ENCODE data around the gene PRKN. TPM values are rescaled to one million over a fixed set of nuclear protein-coding genes. Genes with fewer than 3 reads are reported as not detected.

The PRKN gene
- total RNA-seq, 1 donor from 2014 or later = 4.9 TPM

GRCh38 chr6:162119341-162119740 is 608.2 kb downstream of the PRKN start:
- Histone ChIP-seq H3K4me3 (no peak overlapping the region), H3K27me3 (no peaks in the 10 kb centered on the region), H3K36me3 (no peaks in the 10 kb centered on the region), H3K9me3 (no peaks in the 10 kb centered on the region), H3K27ac (no peak overlapping the region), H3K4me1 (no peaks in the 10 kb centered on the region)
- no peak for TF ChIP-seq POLR2A (IDR thresholded peaks at IDR 0.05)
- no peak for TF ChIP-seq POLR2AphosphoS5 (IDR thresholded peaks at IDR 0.05; ENCODE audit: insufficient read depth in 1 of 2, low read depth in 1 of 2)
- no peak for TF ChIP-seq CTCF (IDR thresholded peaks at IDR 0.05)
- intact Hi-C loops (cut with DNase I) = no loop called here
- no peak for DNase-seq (ENCODE audit: extremely low spot score in 2 of 2)

GRCh38 chr6:162118706-162119105 is 608.9 kb downstream of the PRKN start:
- no peaks in the 10 kb centered on the region for H3K9me3 ChIP-seq
- intact Hi-C loops (cut with DNase I) = no loop called here
- H3K27ac ChIP-seq = no peak overlapping the region
- TF ChIP-seq POLR2A (IDR thresholded peaks at IDR 0.05) = no peak
- TF ChIP-seq POLR2AphosphoS5 (IDR thresholded peaks at IDR 0.05; ENCODE audit: insufficient read depth in 1 of 2, low read depth in 1 of 2) = no peak
- TF ChIP-seq CTCF (IDR thresholded peaks at IDR 0.05) = no peak
- no peaks in the 10 kb centered on the region for H3K36me3 ChIP-seq
- no peak for DNase-seq (ENCODE audit: extremely low spot score in 2 of 2)
- no peak overlapping the region for H3K4me3 ChIP-seq
- H3K27me3 ChIP-seq = no peaks in the 10 kb centered on the region
- no peaks in the 10 kb centered on the region for H3K4me1 ChIP-seq

- intact Hi-C loops (cut with DNase I) = no loop called here
- no peaks in the 10 kb centered on the region for H3K9me3 ChIP-seq
- no peak for DNase-seq (ENCODE audit: extremely low spot score in 2 of 2)
- TF ChIP-seq CTCF (IDR thresholded peaks at IDR 0.05) (no peak), POLR2AphosphoS5 (IDR thresholded peaks at IDR 0.05; ENCODE audit: insufficient read depth in 1 of 2, low read depth in 1 of 2) (no peak), POLR2A (IDR thresholded peaks at IDR 0.05) (no peak)
- H3K36me3 ChIP-seq = no peaks in the 10 kb centered on the region
- no peak overlapping the region for H3K27ac ChIP-seq
- no peak overlapping the region for H3K4me3 ChIP-seq
- no peaks in the 10 kb centered on the region for H3K27me3 ChIP-seq
- no peaks in the 10 kb centered on the region for H3K4me1 ChIP-seq
These were observed 610.6 kb downstream of the PRKN start for GRCh38 chr6:162116902-162117525.

- intact Hi-C loops (cut with DNase I) = no loop called here
- Histone ChIP-seq H3K9me3 (no peaks in the 10 kb centered on the region), H3K4me1 (no peaks in the 10 kb centered on the region), H3K4me3 (no peak overlapping the region), H3K27ac (no peak overlapping the region), H3K36me3 (no peaks in the 10 kb centered on the region), H3K27me3 (no peaks in the 10 kb centered on the region)
- no peak for TF ChIP-seq POLR2A (IDR thresholded peaks at IDR 0.05)
- TF ChIP-seq POLR2AphosphoS5 (IDR thresholded peaks at IDR 0.05; ENCODE audit: insufficient read depth in 1 of 2, low read depth in 1 of 2) = no peak
- no peak for TF ChIP-seq CTCF (IDR thresholded peaks at IDR 0.05)
- no peak for DNase-seq (ENCODE audit: extremely low spot score in 2 of 2)
These were observed 618.0 kb downstream of the PRKN start for GRCh38 chr6:162109480-162110050.

- Histone ChIP-seq H3K27ac (no peak overlapping the region), H3K4me3 (no peak overlapping the region), H3K4me1 (no peaks in the 10 kb centered on the region), H3K9me3 (no peaks in the 10 kb centered on the region), H3K27me3 (no peaks in the 10 kb centered on the region), H3K36me3 (no peaks in the 10 kb centered on the region)
- TF ChIP-seq POLR2AphosphoS5 (IDR thresholded peaks at IDR 0.05; ENCODE audit: insufficient read depth in 1 of 2, low read depth in 1 of 2) (no peak), POLR2A (IDR thresholded peaks at IDR 0.05) (no peak), CTCF (IDR thresholded peaks at IDR 0.05) (no peak)
- intact Hi-C loops (cut with DNase I) = no loop called here
- DNase-seq (ENCODE audit: extremely low spot score in 2 of 2) = no peak
These were observed 619.5 kb downstream of the PRKN start for GRCh38 chr6:162108041-162108440.
